C4-2B (cell line): ENCODE measurements around the gene IBA57.

Experiments
- H3K27ac ChIP-seq: fragments of 450-650 bp; 2 replicates; pipeline ENCODE4 v1.5.1; 2017
- ZFX ChIP-seq: fragments of 450-650 bp; IDR thresholded peaks from 2 replicates; pipeline ENCODE4 v1.6.1; 2017
- TF ChIP-seq, protein P1 (sequence below): fragments of 450-650 bp; conservative IDR thresholded peaks from 2 replicates; pipeline ENCODE4 v1.5.1; 2017; ENCODE audit warnings: mild to moderate bottlenecking

Gene IBA57

DNA sequence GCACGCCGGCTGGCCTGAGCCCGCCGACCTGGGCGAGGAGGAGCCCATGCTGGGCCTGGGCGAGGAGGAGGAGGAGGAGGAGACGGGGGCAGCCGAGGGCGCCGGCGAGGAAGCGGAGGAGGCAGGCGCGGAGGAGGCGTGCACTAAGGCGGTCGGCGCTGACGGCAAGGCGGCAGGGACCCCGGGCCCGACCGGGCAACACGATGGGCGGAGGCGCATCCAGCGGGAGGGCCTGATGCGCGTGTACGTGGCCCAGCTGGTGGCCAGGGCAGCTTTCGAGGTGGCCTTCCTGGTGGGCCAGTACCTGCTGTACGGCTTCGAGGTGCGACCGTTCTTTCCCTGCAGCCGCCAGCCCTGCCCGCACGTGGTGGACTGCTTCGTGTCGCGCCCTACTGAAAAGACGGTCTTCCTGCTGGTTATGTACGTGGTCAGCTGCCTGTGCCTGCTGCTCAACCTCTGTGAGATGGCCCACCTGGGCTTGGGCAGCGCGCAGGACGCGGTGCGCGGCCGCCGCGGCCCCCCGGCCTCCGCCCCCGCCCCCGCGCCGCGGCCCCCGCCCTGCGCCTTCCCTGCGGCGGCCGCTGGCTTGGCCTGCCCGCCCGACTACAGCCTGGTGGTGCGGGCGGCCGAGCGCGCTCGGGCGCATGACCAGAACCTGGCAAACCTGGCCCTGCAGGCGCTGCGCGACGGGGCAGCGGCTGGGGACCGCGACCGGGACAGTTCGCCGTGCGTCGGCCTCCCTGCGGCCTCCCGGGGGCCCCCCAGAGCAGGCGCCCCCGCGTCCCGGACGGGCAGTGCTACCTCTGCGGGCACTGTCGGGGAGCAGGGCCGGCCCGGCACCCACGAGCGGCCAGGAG lies 7.2 kb upstream of the IBA57 start:
- no peak overlapping the region for H3K27ac ChIP-seq
- no peak for TF ChIP-seq ZFX
- TF ChIP-seq, protein P1, sequence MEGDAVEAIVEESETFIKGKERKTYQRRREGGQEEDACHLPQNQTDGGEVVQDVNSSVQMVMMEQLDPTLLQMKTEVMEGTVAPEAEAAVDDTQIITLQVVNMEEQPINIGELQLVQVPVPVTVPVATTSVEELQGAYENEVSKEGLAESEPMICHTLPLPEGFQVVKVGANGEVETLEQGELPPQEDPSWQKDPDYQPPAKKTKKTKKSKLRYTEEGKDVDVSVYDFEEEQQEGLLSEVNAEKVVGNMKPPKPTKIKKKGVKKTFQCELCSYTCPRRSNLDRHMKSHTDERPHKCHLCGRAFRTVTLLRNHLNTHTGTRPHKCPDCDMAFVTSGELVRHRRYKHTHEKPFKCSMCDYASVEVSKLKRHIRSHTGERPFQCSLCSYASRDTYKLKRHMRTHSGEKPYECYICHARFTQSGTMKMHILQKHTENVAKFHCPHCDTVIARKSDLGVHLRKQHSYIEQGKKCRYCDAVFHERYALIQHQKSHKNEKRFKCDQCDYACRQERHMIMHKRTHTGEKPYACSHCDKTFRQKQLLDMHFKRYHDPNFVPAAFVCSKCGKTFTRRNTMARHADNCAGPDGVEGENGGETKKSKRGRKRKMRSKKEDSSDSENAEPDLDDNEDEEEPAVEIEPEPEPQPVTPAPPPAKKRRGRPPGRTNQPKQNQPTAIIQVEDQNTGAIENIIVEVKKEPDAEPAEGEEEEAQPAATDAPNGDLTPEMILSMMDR: no peak

DNA sequence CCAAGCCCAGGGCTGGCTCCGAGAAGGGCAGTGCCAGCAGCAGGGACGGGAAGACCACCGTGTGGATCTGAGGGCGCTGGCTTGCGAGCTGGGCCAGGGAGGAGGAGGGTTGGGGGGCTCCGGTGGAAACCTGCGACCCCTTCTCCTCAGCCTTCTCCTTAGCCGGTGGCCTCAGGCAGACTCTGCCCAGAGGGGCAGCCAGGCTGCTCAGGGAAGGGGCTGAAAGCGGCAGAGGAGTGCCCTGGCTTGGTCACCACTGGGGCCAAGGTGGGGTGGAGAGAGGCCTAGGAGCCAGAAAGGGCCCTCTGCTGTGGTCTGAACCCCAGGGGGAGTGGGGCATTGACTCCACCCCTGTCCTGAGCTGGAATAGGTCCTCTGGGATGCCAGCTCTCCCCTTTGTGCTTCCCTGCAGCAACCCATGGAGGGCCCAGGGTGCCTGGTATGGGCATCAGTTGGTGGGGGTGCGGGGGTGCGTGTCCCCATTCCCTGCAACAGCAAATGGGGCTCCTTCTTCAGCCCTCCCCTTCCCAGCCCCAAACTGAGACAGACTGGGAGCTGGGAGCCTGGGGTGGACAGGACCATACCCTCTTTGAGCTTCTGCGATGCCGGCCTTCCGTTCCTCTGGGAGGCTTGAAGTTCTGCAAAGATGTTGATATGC lies 6.5 kb upstream of the IBA57 start:
- H3K27ac ChIP-seq: no peak overlapping the region
- TF ChIP-seq, protein P1: no peak
- TF ChIP-seq ZFX: no peak

DNA sequence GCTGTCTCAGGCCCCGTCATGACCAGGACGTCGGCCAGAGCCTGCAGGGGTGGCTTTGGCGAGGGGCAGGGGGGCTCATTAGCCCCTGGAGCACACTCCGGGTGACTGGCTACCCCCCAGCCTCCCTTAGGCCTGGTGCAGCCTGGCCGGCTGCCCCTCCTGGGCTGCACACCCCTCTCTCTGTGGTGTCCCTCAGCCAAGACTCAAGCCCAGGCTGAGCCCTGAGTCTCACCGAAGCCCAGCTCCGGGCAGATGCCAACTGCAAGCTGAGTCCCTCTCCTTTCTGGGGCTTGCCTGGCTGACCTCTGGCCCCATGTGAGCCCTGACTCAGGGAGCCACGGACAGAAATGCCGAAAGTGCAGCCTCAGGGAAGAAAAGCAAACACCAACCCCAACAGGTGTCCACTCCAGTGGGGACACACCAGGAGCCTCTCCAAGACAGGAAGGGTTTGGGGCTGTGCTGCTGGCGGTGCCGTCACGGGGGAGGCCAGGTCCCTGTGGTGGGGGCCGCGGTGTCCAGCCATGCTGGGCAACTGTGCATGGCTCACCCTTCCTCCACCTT lies 5.3 kb upstream of the IBA57 start:
- no peak overlapping the region for H3K27ac ChIP-seq
- TF ChIP-seq ZFX: no peak
- TF ChIP-seq, protein P1: no peak

DNA sequence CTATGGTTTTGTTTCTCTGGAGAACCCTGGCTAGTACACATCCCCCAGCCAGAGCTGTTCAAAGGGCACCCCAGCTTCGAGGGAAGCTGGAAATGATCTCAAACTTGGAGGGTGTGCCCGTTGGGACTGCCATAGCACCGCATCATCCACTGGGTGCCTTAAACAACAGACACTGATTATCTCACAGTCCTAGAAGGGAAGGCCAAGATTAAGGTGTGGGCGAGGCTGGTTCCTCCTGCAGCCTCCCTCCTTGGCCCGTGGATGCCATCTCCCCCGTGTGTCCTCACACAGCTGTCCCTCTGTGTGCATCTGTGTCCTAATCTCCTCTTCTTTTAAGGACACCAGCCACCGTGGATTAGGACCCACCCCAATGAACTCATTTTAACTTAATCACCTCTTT lies 4.2 kb upstream of the IBA57 start:
- TF ChIP-seq, protein P1: no peak
- no peak for TF ChIP-seq ZFX
- no peak overlapping the region for H3K27ac ChIP-seq

DNA sequence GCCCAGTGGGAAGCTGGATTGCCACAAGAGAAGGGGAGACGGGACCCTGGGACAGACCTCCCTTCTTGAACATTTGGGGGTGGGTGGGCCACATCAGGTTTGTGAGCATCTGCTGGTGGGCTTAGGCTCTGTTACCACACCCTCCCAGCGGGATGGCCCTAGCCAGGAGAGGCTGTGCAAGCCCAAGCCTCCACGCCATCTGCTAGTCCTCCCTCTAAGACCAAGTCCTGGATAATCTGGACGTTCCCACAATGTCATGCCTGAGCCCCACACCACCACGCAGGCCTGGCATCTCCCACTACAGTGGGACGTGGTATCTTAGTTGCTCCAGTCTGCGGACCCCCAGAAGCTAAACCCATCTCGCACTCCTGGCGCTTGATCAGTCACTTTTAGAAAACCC lies 3.7 kb upstream of the IBA57 start:
- H3K27ac ChIP-seq: no peak overlapping the region
- TF ChIP-seq, protein P1: no peak
- no peak for TF ChIP-seq ZFX

DNA sequence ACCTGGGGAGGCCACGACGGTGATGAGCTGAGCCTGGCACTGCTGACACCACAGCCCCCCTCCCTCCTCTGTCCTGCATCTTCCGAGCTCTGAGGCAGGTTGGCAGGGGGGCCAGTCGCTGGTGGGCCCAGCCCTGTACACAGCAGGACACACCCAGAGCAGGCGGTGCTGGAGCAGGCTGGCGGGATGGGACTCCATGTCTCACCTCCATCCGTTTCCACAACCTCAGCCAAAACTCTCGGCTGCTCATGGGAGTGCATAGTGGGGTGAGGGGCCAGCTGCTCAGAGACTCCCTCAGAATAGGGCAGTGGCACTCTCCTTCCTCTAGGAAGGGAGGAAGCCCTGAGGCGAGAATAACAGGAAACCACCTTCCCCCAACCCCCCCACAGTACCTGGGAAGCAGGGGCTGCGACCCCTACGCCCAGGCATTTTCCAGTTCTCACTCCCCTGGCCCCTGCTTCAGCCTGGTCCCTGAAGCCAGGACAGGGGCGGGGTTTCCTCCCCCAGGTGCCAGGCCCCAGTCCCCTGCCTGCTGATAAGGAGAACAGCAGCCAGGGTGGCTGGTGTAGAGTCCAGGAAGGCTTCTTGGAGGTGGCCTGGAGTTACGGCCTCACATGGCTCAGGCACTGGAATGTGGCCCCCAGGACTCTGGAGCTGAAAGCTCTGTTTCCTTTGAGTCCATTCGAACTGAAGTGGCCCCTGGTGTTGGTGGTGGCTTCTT lies 3.2 kb upstream of the IBA57 start:
- no peak overlapping the region for H3K27ac ChIP-seq
- TF ChIP-seq, protein P1: no peak
- TF ChIP-seq ZFX: no peak
